HepG2 (cell line): ENCODE data around the gene PTPRD. TPM values are rescaled to one million over a fixed set of nuclear protein-coding genes. Genes with fewer than 3 reads are reported as not detected.

Experiments
- ATAC-seq: fragments of 200-7000 bp; cut with Tn5 transposase; 3 replicates; pipeline ENCODE4 v1.9.1; 2020; ENCODE audit warnings: mild to moderate bottlenecking, moderate library complexity
- BruUV-seq: library from RNA; stranded (reverse); fragments of 400-500 nt; replicated peaks from 2 replicates; lab custom pipeline; 2021; lab: Mats Ljungman, UMichigan
- CTCF ChIA-PET: fragments of 300-600 bp; formaldehyde crosslinking; extraction: SDS; loops from one replicate; lab custom pipeline; 2021; ENCODE audit warnings: low total read pairs, inconsistent platforms, low intra/inter-chr PET ratio; lab: Yijun Ruan, JAX
- POLR2A ChIA-PET: fragments of 350-600 bp; sonication (Branson Sonifier 250); formaldehyde crosslinking; loops from one replicate; lab custom pipeline; 2020; ENCODE audit warnings: antibody characterized with exemption, inconsistent platforms; lab: Yijun Ruan, JAX
- DNase-seq: peaks from one replicate; pipeline ENCODE4 v3.0.0-alpha.2; 2015; ENCODE audit warnings: low spot score
- FAIRE-seq: peaks from 3 replicates; lab custom pipeline; 2011; peaks lifted over from hg19 to GRCh38; lab: Jason Lieb, UNC
- H2AFZ ChIP-seq: one replicate; pipeline ENCODE4 v1.6.1; 2011; ENCODE audit warnings: low read length, inconsistent platforms
- H3K27ac ChIP-seq: fragments of 300-600 bp; 3 replicates; pipeline ENCODE4 v1.8.0; 2011; ENCODE audit warnings: mixed run types, mild to moderate bottlenecking, mixed read lengths, low read length, inconsistent platforms; ENCODE audit not compliant: insufficient read depth; ENCODE audit errors: extremely low read length
- H3K27me3 ChIP-seq, 2 experiments: fragments of 200-600 bp in 1 of 2; 2 replicates in 1 of 2; 3 replicates in 1 of 2; pipeline versions ENCODE4 v1.6.0 to v1.8.0; 2011; ENCODE audit warnings: low read length in 2 of 2, mild to moderate bottlenecking in 2 of 2, moderate library complexity in 2 of 2, inconsistent platforms in 1 of 2; ENCODE audit not compliant: insufficient read depth in 2 of 2, control insufficient read depth in 1 of 2
- H3K36me3 ChIP-seq, 2 experiments: fragments of 200-600 bp in 1 of 2; replicated peaks in 1 of 2; 2 replicates in 1 of 2; 3 replicates in 1 of 2; pipeline versions ENCODE4 v1.5.1 to v1.8.0; 2011; ENCODE audit warnings: low read length in 2 of 2, inconsistent platforms in 1 of 2; ENCODE audit not compliant: insufficient read depth in 2 of 2, control insufficient read depth in 1 of 2
- H3K4me1 ChIP-seq: 2 replicates; pipeline ENCODE4 v1.5.1; 2012; ENCODE audit warnings: low read length, inconsistent platforms; ENCODE audit not compliant: insufficient read depth
- H3K4me2 ChIP-seq: 2 replicates; pipeline ENCODE4 v1.6.0; 2011; ENCODE audit warnings: low read depth, low read length, inconsistent platforms
- H3K4me3 ChIP-seq, 3 experiments: fragments of 200-600 bp in 1 of 3; sonication (generic), shearing (Covaris generic) in 1 of 3; replicated peaks in 1 of 3; 2 replicates each; pipeline ENCODE4 v1.5.1; 2011 to 2016; ENCODE audit warnings: low read length in 3 of 3, inconsistent platforms in 2 of 3, low read depth in 2 of 3, mild to moderate bottlenecking in 2 of 3, control low read depth in 1 of 3, mixed read lengths in 1 of 3; ENCODE audit not compliant: insufficient read depth in 1 of 3
- H3K79me2 ChIP-seq: one replicate; pipeline ENCODE4 v1.6.1; 2011; ENCODE audit warnings: low read length, inconsistent platforms; ENCODE audit not compliant: insufficient read depth
- H3K9ac ChIP-seq: 2 replicates; pipeline ENCODE4 v1.6.0; 2011; ENCODE audit warnings: mild to moderate bottlenecking, low read depth, low read length, inconsistent platforms; ENCODE audit not compliant: insufficient read depth
- H3K9me3 ChIP-seq: 2 replicates; pipeline ENCODE4 v1.5.1; 2012; ENCODE audit warnings: mild to moderate bottlenecking, low read length
- H4K20me1 ChIP-seq: 2 replicates; pipeline ENCODE4 v1.6.0; 2011; ENCODE audit warnings: inconsistent platforms, mild to moderate bottlenecking, low read length, moderate library complexity; ENCODE audit not compliant: insufficient read depth
- ARID2 ChIP-seq: sonication (generic); formaldehyde crosslinking; IDR thresholded peaks from 2 replicates; pipeline ENCODE4 v1.8.1; 2022; ENCODE audit warnings: mild to moderate bottlenecking, missing genetic modification reagents, borderline replicate concordance
- GATAD2A ChIP-seq: IDR thresholded peaks from 2 replicates; pipeline ENCODE4 v1.6.1; 2016
- KDM2A ChIP-seq: sonication (generic); formaldehyde crosslinking; IDR thresholded peaks from 2 replicates; pipeline ENCODE4 v1.4.0; 2020; ENCODE audit warnings: low read depth, missing genetic modification reagents, borderline replicate concordance
- KLF16 ChIP-seq, 2 experiments: sonication (generic) in 1 of 2; formaldehyde crosslinking in 1 of 2; IDR thresholded peaks; 2 replicates each; pipeline versions ENCODE4 v1.6.1 to v1.8.0; 2016 to 2023; ENCODE audit warnings: missing genetic modification reagents in 2 of 2, missing compliant biosample characterization in 1 of 2
- PAF1 ChIP-seq: IDR thresholded peaks from 2 replicates; pipeline ENCODE4 v1.6.1; 2016; ENCODE audit warnings: missing genetic modification reagents, missing compliant biosample characterization
- PHB2 ChIP-seq: fragments of 450-650 bp; IDR thresholded peaks from 2 replicates; pipeline ENCODE4 v1.6.1; 2018; ENCODE audit not compliant: partially characterized antibody
- POLR2AphosphoS2 ChIP-seq: IDR thresholded peaks from 2 replicates; pipeline ENCODE4 v1.6.1; 2011; ENCODE audit warnings: low read depth, low read length, improper control_type of control experiment
- SMARCC2 ChIP-seq: fragments of 450-650 bp; IDR thresholded peaks from 2 replicates; pipeline ENCODE4 v1.6.1; 2017; ENCODE audit warnings: antibody characterized with exemption, mild to moderate bottlenecking
- THYN1 ChIP-seq: sonication (generic); formaldehyde crosslinking; IDR thresholded peaks from 2 replicates; pipeline ENCODE4 v1.8.1; 2023; ENCODE audit warnings: low read depth, mild to moderate bottlenecking, moderate library complexity, missing genetic modification reagents, borderline replicate concordance
- ZMAT3 ChIP-seq: sonication (generic); formaldehyde crosslinking; conservative IDR thresholded peaks from 2 replicates; pipeline ENCODE4 v1.7.0; 2021; ENCODE audit warnings: missing genetic modification reagents
- ZNF430 ChIP-seq: sonication (generic); formaldehyde crosslinking; IDR thresholded peaks from 2 replicates; pipeline ENCODE4 v1.9.0; 2021; ENCODE audit warnings: mild to moderate bottlenecking, missing genetic modification reagents
- ZNF563 ChIP-seq: sonication (generic); formaldehyde crosslinking; IDR thresholded peaks from 2 replicates; pipeline ENCODE4 v1.8.0; 2022; ENCODE audit warnings: mild to moderate bottlenecking, moderate library complexity, missing genetic modification reagents
- ZNF790 ChIP-seq: sonication (generic); formaldehyde crosslinking; IDR thresholded peaks from 2 replicates; pipeline ENCODE4 v1.8.0; 2022; ENCODE audit warnings: missing genetic modification reagents, mild to moderate bottlenecking, borderline replicate concordance
- WGBS: methylation state at CpG from one replicate; pipeline ENCODE4 v1.1.6; 2017; ENCODE audit warnings: low lambda C conversion rate; 5-methylcytosine and 5-hydroxymethylcytosine counted together
- in situ Hi-C: cut with HindIII; loops from 2 replicates; pipeline ENCODE4 v1.10.0; 2017; ENCODE audit warnings: low pct_unique_long_range_greater_than_20kb; ENCODE audit not compliant: extremely low pct_ligation_motif_present
- intact Hi-C: fragments of 100-400 bp; cut with micrococcal nuclease; formaldehyde crosslinking; loops from one replicate; pipeline ENCODE4 v1.10.0; 2022; ENCODE audit not compliant: unreplicated experiment
- polyA plus RNA-seq, 8 experiments: library from polyadenylated mRNA; depleted of rRNA in 3 of 8; stranded (reverse) in 7 of 8; unstranded in 1 of 8; fragments of >200 nt; fragmentation: Illumina TruSeq in 4 of 8; extraction: Trizol in 4 of 8; gene quantifications; 2 replicates each; pipeline versions ENCODE4 v1.2.1 to v1.2.3, GENCODE V29; 2011 to 2016; ENCODE audit warnings: low read depth in 4 of 8, missing spikeins in 1 of 8, mixed read lengths in 1 of 8; ENCODE audit not compliant: insufficient read depth in 1 of 8
- total RNA-seq, 5 experiments: library from RNA; depleted of rRNA; stranded (reverse); fragments of >200 nt; fragmentation: Illumina TruSeq; extraction: Trizol; gene quantifications; 2 replicates each; pipeline ENCODE4 v1.2.3, GENCODE V29; 2016; ENCODE audit warnings: low read depth in 1 of 5
- TF ChIP-seq, protein P1 (sequence below): sonication (generic); formaldehyde crosslinking; IDR thresholded peaks from 2 replicates; pipeline ENCODE4 v1.5.1; 2020; ENCODE audit warnings: missing genetic modification reagents, mild to moderate bottlenecking, borderline replicate concordance
- TF ChIP-seq, protein P2 (sequence below): sonication (generic); formaldehyde crosslinking; conservative IDR thresholded peaks from 2 replicates; pipeline ENCODE4 v1.4.0; 2020; ENCODE audit warnings: missing genetic modification reagents
- TF ChIP-seq, protein P3 (sequence below): sonication (generic); formaldehyde crosslinking; IDR thresholded peaks from 2 replicates; pipeline ENCODE4 v1.5.0; 2020; ENCODE audit warnings: mild to moderate bottlenecking, missing genetic modification reagents

The PTPRD gene
- total and polyA plus RNA-seq, 2 of the 13 experiments (the other 11 are each of a cell fraction or from before 2014, with no cell fraction given), result 0.05 TPM; not detected in 1

DNA sequence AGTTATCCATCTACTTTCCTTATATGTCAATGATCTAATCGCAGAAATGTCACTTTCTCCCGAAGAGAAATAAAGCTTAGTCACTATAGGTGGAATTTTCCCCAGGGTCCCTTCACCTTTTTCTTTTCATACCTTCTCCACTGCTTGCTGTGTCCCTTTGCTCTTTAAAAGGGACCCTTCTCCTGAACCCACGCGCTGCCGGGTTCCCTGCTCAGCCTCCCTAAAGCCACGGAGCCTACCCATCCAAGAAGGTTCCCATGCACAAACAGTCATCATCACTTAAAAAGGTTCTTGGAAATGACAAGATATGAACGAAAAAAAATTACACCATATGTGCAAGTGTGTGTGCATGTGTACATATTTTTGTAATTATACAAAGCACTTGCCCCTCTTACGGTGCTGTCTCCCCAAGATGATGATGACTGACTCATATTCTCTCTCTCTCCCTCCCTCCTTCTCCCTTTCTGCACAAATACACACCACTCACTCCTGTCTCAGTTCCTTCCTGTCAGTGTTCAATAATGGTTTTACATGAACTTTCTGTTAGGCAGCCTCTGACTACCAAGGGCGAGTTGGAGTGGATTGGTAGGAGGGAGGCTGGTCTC is 1.5 kb upstream of the PTPRD start (continued):
- no peak for TF ChIP-seq KDM2A

DNA sequence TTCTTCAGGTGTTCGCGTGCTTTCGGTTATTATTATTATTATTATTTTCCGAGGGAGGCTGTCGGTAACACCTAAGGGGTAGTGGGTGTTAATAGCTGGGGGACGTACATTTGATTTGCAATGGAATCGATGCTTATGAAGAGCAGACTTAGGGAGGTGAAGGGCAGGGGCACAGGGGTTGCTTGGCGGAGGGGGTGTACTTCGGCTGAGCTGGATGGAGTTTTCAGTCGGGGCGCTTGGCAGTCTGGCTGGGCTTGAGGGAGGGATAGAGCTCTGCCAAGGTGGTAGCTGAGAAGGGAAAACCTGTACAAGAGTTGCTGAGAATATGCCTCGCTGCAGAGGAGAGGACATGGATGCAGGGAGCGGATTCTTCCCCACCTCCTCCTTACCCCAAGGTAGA is 617 bp upstream of the PTPRD start:
- Histone ChIP-seq H3K36me3 (no peaks in the 10 kb centered on the region), H3K27me3 (peaks cover 4 to 25% of the 10 kb centered on the region in 2 experiments; a peak in 3 of 5 replicates)
- POLR2A ChIA-PET, result no interaction called here
- TF ChIP-seq ZNF563 (CRISPR knock-in tag), result no peak
- TF ChIP-seq THYN1 (CRISPR knock-in tag), result no peak
- TF ChIP-seq KLF16 (CRISPR knock-in tag; IDR thresholded peaks at IDR 0.05), result no peak
- TF ChIP-seq, protein P1, sequence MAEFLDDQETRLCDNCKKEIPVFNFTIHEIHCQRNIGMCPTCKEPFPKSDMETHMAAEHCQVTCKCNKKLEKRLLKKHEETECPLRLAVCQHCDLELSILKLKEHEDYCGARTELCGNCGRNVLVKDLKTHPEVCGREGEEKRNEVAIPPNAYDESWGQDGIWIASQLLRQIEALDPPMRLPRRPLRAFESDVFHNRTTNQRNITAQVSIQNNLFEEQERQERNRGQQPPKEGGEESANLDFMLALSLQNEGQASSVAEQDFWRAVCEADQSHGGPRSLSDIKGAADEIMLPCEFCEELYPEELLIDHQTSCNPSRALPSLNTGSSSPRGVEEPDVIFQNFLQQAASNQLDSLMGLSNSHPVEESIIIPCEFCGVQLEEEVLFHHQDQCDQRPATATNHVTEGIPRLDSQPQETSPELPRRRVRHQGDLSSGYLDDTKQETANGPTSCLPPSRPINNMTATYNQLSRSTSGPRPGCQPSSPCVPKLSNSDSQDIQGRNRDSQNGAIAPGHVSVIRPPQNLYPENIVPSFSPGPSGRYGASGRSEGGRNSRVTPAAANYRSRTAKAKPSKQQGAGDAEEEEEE (CRISPR knock-in tag), result no peak
- TF ChIP-seq POLR2AphosphoS2, result no peak
- TF ChIP-seq ZMAT3 (CRISPR knock-in tag), result no peak
- TF ChIP-seq SMARCC2, result no peak
- TF ChIP-seq GATAD2A (CRISPR knock-in tag), result no peak
- no peak for TF ChIP-seq ARID2 (CRISPR knock-in tag)
- TF ChIP-seq PHB2, result no peak
- TF ChIP-seq PAF1 (CRISPR knock-in tag), result no peak
- TF ChIP-seq ZNF790, result no peak
- TF ChIP-seq, protein P2, sequence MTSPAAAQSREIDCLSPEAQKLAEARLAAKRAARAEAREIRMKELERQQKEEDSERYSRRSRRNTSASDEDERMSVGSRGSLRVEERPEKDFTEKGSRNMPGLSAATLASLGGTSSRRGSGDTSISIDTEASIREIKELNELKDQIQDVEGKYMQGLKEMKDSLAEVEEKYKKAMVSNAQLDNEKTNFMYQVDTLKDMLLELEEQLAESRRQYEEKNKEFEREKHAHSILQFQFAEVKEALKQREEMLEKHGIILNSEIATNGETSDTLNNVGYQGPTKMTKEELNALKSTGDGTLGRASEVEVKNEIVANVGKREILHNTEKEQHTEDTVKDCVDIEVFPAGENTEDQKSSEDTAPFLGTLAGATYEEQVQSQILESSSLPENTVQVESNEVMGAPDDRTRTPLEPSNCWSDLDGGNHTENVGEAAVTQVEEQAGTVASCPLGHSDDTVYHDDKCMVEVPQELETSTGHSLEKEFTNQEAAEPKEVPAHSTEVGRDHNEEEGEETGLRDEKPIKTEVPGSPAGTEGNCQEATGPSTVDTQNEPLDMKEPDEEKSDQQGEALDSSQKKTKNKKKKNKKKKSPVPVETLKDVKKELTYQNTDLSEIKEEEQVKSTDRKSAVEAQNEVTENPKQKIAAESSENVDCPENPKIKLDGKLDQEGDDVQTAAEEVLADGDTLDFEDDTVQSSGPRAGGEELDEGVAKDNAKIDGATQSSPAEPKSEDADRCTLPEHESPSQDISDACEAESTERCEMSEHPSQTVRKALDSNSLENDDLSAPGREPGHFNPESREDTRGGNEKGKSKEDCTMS (CRISPR knock-in tag), result no peak
- no peak for TF ChIP-seq ZNF430 (CRISPR knock-in tag)
- TF ChIP-seq, protein P3, sequence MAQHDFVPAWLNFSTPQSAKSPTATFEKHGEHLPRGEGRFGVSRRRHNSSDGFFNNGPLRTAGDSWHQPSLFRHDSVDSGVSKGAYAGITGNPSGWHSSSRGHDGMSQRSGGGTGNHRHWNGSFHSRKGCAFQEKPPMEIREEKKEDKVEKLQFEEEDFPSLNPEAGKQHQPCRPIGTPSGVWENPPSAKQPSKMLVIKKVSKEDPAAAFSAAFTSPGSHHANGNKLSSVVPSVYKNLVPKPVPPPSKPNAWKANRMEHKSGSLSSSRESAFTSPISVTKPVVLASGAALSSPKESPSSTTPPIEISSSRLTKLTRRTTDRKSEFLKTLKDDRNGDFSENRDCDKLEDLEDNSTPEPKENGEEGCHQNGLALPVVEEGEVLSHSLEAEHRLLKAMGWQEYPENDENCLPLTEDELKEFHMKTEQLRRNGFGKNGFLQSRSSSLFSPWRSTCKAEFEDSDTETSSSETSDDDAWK (CRISPR knock-in tag), result no peak
- TF ChIP-seq, all 625 proteins: peak for 0
- Histone ChIP-seq H4K20me1 (no peaks in the 10 kb centered on the region), H2AFZ (no peak overlapping the region), H3K4me3 (0 out of 6 replicates have a peak overlapping the region, but pooled peaks of 1 of the 3 experiments have one; percentile 66), H3K9me3 (no peaks in the 10 kb centered on the region), H3K79me2 (no peaks in the 10 kb centered on the region), H3K27ac (no peak overlapping the region), H3K4me1 (no peaks in the 10 kb centered on the region), H3K9ac (no peak overlapping the region), H3K4me2 (peak overlapping the region; percentile 23; the same call in 1 of the 2 replicates)
- intact Hi-C loops (no loop called here), in situ Hi-C loops (no loop called here)
- CTCF ChIA-PET, result no interaction called here
- WGBS, result 54% methylated on average over 13 of the region's 13 CpGs
- no TSS peak for BruUV-seq
- ATAC-seq (no peak), DNase-seq (no peak), FAIRE-seq (no peak)
